Measurements from ENCODE around the gene DNAJC27. TPM values are rescaled to one million over a fixed set of nuclear protein-coding genes. Genes with fewer than 3 reads are reported as not detected.
"Not testable (repeated sequence)": the region's sequence is repeated elsewhere in the genome, so short reads cannot be mapped to it uniquely, and the experiment has no call there.

Gene DNAJC27
- total RNA-seq: 1 to 10 TPM; 5.5 to 6.9 TPM

- H3K36me3 Mint-ChIP-seq: peaks cover 18% of the 10 kb centered on the region
- peak; percentile 98 for DNase-seq
- H3K27ac Mint-ChIP-seq: peak within 1 kb of the TSS; percentile 100
- ChIA-PET CTCF (interaction anchor here (8.5 kb wide), 1 partner anchor 158 kb away, joined by 271 read pairs; no protein-coding TSS in a partner anchor), POLR2A (interaction anchor here (1.4 kb wide), 1 partner anchor 28 kb away, joined by 5 read pairs; no protein-coding TSS in a partner anchor)
- intact Hi-C loops (cut with micrococcal nuclease): loop anchor here (1.0 to 10.0 kb wide), 6 partner anchors 52 to 1044 kb away; partner anchors contain the start of genes ATAD2B, CENPO, NCOA1 and PTRHD1
- H3K4me3 Mint-ChIP-seq: peak within 1 kb of the TSS; percentile 96
- H3K27me3 Mint-ChIP-seq: no peaks in the 10 kb centered on the region
- H3K4me1 Mint-ChIP-seq (ENCODE audit: low read depth): peaks cover 6% of the 10 kb centered on the region
- H3K9me3 Mint-ChIP-seq: no peaks in the 10 kb centered on the region
Measured at GRCh38 chr2:24971536-24972314, at the start of gene DNAJC27. DNAJC27 (minus strand) TSS chr2:24971955; CDS start chr2:24971904, 51 bp downstream.

GRCh38 chr2:25018681-25019080 lies 46.9 kb upstream of the DNAJC27 start:
- H3K4me3 Mint-ChIP-seq: no peak overlapping the region
- H3K27ac Mint-ChIP-seq: no peak overlapping the region
- peaks cover 2% of the 10 kb centered on the region for H3K27me3 Mint-ChIP-seq
- intact Hi-C loops (cut with micrococcal nuclease): no loop called here
- ChIA-PET CTCF (no interaction called here), POLR2A (no interaction called here)
- no peaks in the 10 kb centered on the region for H3K4me1 Mint-ChIP-seq (ENCODE audit: low read depth)
- no peaks in the 10 kb centered on the region for H3K9me3 Mint-ChIP-seq
- no peak for DNase-seq
- no peaks in the 10 kb centered on the region for H3K36me3 Mint-ChIP-seq

- no peak overlapping the region for H3K4me3 Mint-ChIP-seq
- H3K27ac Mint-ChIP-seq: no peak overlapping the region
- POLR2A ChIA-PET: no interaction called here
- no peaks in the 10 kb centered on the region for H3K9me3 Mint-ChIP-seq
- H3K27me3 Mint-ChIP-seq: no peaks in the 10 kb centered on the region
- no peaks in the 10 kb centered on the region for H3K4me1 Mint-ChIP-seq (ENCODE audit: low read depth)
- CTCF ChIA-PET: interaction anchor here (0.6 kb wide), 1 partner anchor 1132 kb away, joined by 5 read pairs; no protein-coding TSS in a partner anchor
- H3K36me3 Mint-ChIP-seq: no peaks in the 10 kb centered on the region
- intact Hi-C loops (cut with micrococcal nuclease): no loop called here
- DNase-seq: no peak
Measured at GRCh38 chr2:25014631-25015030, 42.9 kb upstream of the DNAJC27 start.

- H3K9me3 Mint-ChIP-seq; DNase-seq; H3K27me3 Mint-ChIP-seq; H3K4me1 Mint-ChIP-seq (ENCODE audit: low read depth); H3K4me3 Mint-ChIP-seq; POLR2A ChIA-PET; H3K27ac Mint-ChIP-seq; intact Hi-C loops (cut with micrococcal nuclease); H3K36me3 Mint-ChIP-seq: not testable (repeated sequence)
- CTCF ChIA-PET: interaction anchor here (0.7 kb wide), 1 partner anchor 117 kb away, joined by 3 read pairs; no protein-coding TSS in a partner anchor
Measured at GRCh38 chr2:25011342-25011741, 39.6 kb upstream of the DNAJC27 start.

- no peak for DNase-seq
- intact Hi-C loops (cut with micrococcal nuclease): no loop called here
- ChIA-PET CTCF (interaction anchor here (1.3 kb wide), 1 partner anchor 35 kb away, joined by 3 read pairs; no protein-coding TSS in a partner anchor), POLR2A (no interaction called here)
- Mint-ChIP-seq H3K4me1 (ENCODE audit: low read depth) (no peaks in the 10 kb centered on the region), H3K4me3 (no peak overlapping the region), H3K9me3 (no peaks in the 10 kb centered on the region), H3K27me3 (no peaks in the 10 kb centered on the region), H3K36me3 (no peaks in the 10 kb centered on the region), H3K27ac (no peak overlapping the region)
Measured at GRCh38 chr2:25009954-25010353, 38.2 kb upstream of the DNAJC27 start.

GRCh38 chr2:25002066-25002465 lies 30.3 kb upstream of the DNAJC27 start:
- ChIA-PET CTCF (interaction anchor here (1.0 kb wide), 1 partner anchor 48 kb away, joined by 3 read pairs; no protein-coding TSS in a partner anchor), POLR2A (no interaction called here)
- H3K4me1 Mint-ChIP-seq (ENCODE audit: low read depth): no peaks in the 10 kb centered on the region
- intact Hi-C loops (cut with micrococcal nuclease): no loop called here
- H3K36me3 Mint-ChIP-seq: no peaks in the 10 kb centered on the region
- no peaks in the 10 kb centered on the region for H3K9me3 Mint-ChIP-seq
- no peaks in the 10 kb centered on the region for H3K27me3 Mint-ChIP-seq
- no peak overlapping the region for H3K27ac Mint-ChIP-seq
- DNase-seq: no peak
- no peak overlapping the region for H3K4me3 Mint-ChIP-seq

- intact Hi-C loops (cut with micrococcal nuclease): no loop called here
- ChIA-PET CTCF (no interaction called here), POLR2A (no interaction called here)
- no peaks in the 10 kb centered on the region for H3K36me3 Mint-ChIP-seq
- H3K27me3 Mint-ChIP-seq: no peaks in the 10 kb centered on the region
- no peak overlapping the region for H3K27ac Mint-ChIP-seq
- DNase-seq: no peak
- no peaks in the 10 kb centered on the region for H3K4me1 Mint-ChIP-seq (ENCODE audit: low read depth)
- H3K9me3 Mint-ChIP-seq: no peaks in the 10 kb centered on the region
- no peak overlapping the region for H3K4me3 Mint-ChIP-seq
Measured at GRCh38 chr2:25001325-25001637, 29.5 kb upstream of the DNAJC27 start.

GRCh38 chr2:25000503-25001324 lies 29.0 kb upstream of the DNAJC27 start:
- Mint-ChIP-seq H3K4me3 (no peak overlapping the region), H3K4me1 (ENCODE audit: low read depth) (no peaks in the 10 kb centered on the region), H3K27me3 (no peaks in the 10 kb centered on the region), H3K36me3 (no peaks in the 10 kb centered on the region), H3K27ac (no peak overlapping the region), H3K9me3 (no peaks in the 10 kb centered on the region)
- intact Hi-C loops (cut with micrococcal nuclease): no loop called here
- no peak for DNase-seq
- POLR2A ChIA-PET: interaction anchor here (0.5 kb wide), 1 partner anchor 41 kb away, joined by 3 read pairs; no protein-coding TSS in a partner anchor
- CTCF ChIA-PET: no interaction called here

GRCh38 chr2:25000036-25000435 lies 28.3 kb upstream of the DNAJC27 start:
- no peaks in the 10 kb centered on the region for H3K27me3 Mint-ChIP-seq
- ChIA-PET CTCF (no interaction called here), POLR2A (no interaction called here)
- DNase-seq: no peak
- no peaks in the 10 kb centered on the region for H3K4me1 Mint-ChIP-seq (ENCODE audit: low read depth)
- no peak overlapping the region for H3K27ac Mint-ChIP-seq
- H3K9me3 Mint-ChIP-seq: no peaks in the 10 kb centered on the region
- no peaks in the 10 kb centered on the region for H3K36me3 Mint-ChIP-seq
- intact Hi-C loops (cut with micrococcal nuclease): no loop called here
- no peak overlapping the region for H3K4me3 Mint-ChIP-seq

- H3K4me1 Mint-ChIP-seq (ENCODE audit: low read depth); intact Hi-C loops (cut with micrococcal nuclease); H3K9me3 Mint-ChIP-seq; POLR2A ChIA-PET; H3K27ac Mint-ChIP-seq; H3K27me3 Mint-ChIP-seq; H3K4me3 Mint-ChIP-seq; DNase-seq; CTCF ChIA-PET; H3K36me3 Mint-ChIP-seq: not testable (repeated sequence)
Measured at GRCh38 chr2:24999097-24999496, 27.3 kb upstream of the DNAJC27 start.

- ChIA-PET CTCF (interaction anchor here (0.7 to 2.4 kb wide), 3 partner anchors 19 to 572 kb away, joined by 4 to 9 read pairs (median 5); no protein-coding TSS in a partner anchor), POLR2A (no interaction called here)
- Mint-ChIP-seq H3K27ac (no peak overlapping the region), H3K27me3 (peaks cover 15% of the 10 kb centered on the region), H3K4me3 (no peak overlapping the region), H3K9me3 (no peaks in the 10 kb centered on the region), H3K36me3 (no peaks in the 10 kb centered on the region), H3K4me1 (ENCODE audit: low read depth) (no peaks in the 10 kb centered on the region)
- DNase-seq: no peak
- intact Hi-C loops (cut with micrococcal nuclease): no loop called here
Measured at GRCh38 chr2:24994146-24994724, 22.5 kb upstream of the DNAJC27 start.
